Transverse colon (tissue), 4 donors: Measurements from ENCODE around the gene GLOD4. TPM values are rescaled to one million over a fixed set of nuclear protein-coding genes. Genes with fewer than 3 reads are reported as not detected.
"Not testable (repeated sequence)": the region's sequence is repeated elsewhere in the genome, so short reads cannot be mapped to it uniquely, and the experiment has no call there.

Source experiments
- DNase-seq: peaks from one replicate; pipeline ENCODE4 v3.0.0-alpha.2; 2019
- H3K27ac ChIP-seq, 4 donors: fragments of 200-600 bp; sonication (generic); 2 replicates each; pipeline ENCODE4 v1.5.1; 2016 to 2018; ENCODE audit warnings: inconsistent platforms in 4 of 4
- H3K27me3 ChIP-seq: fragments of 200-600 bp; sonication (generic); 2 replicates; pipeline ENCODE4 v1.5.1; 2017; ENCODE audit warnings: inconsistent platforms
- H3K36me3 ChIP-seq, 4 donors: fragments of 200-600 bp; sonication (generic); 2 replicates each; pipeline ENCODE4 v1.5.1; 2017 to 2019; ENCODE audit warnings: inconsistent platforms in 4 of 4
- H3K4me1 ChIP-seq, 4 donors: fragments of 200-600 bp; sonication (generic); 2 replicates each; pipeline ENCODE4 v1.5.1; 2017 to 2020; ENCODE audit warnings: inconsistent platforms in 4 of 4
- H3K4me3 ChIP-seq, 4 donors: fragments of 200-600 bp; sonication (generic); 1 replicate in 1 of 4; 2 replicates in 3 of 4; pipeline versions ENCODE4 v1.5.1 to v1.6.1; 2017 to 2019; ENCODE audit warnings: inconsistent platforms in 4 of 4
- H3K9me3 ChIP-seq, 2 donors: fragments of 200-600 bp; sonication (generic); 2 replicates each; pipeline ENCODE4 v1.5.1; 2017 to 2019; ENCODE audit warnings: inconsistent platforms in 2 of 2
- CTCF ChIP-seq, 5 experiments: fragments of 200-600 bp in 3 of 5; fragments of 450-650 bp in 2 of 5; sonication (generic) in 3 of 5; IDR thresholded peaks; 1 replicate in 2 of 5; 2 replicates in 3 of 5; pipeline ENCODE4 v1.5.1; 2016 to 2017; ENCODE audit warnings: antibody characterized with exemption in 5 of 5, inconsistent platforms in 3 of 5, mild to moderate bottlenecking in 2 of 5, moderate library complexity in 1 of 5
- EP300 ChIP-seq: sonication (generic); formaldehyde crosslinking; IDR thresholded peaks from one replicate; pipeline ENCODE4 v1.6.1; 2017; ENCODE audit warnings: antibody characterized with exemption, low read depth
- POLR2A ChIP-seq: fragments of 450-650 bp; IDR thresholded peaks from one replicate; pipeline ENCODE4 v1.6.1; 2016; ENCODE audit warnings: antibody characterized with exemption, mild to moderate bottlenecking, moderate library complexity
- POLR2AphosphoS5 ChIP-seq, 3 donors: sonication (generic); formaldehyde crosslinking; IDR thresholded peaks; one replicate each; pipeline ENCODE4 v1.6.1; 2016; ENCODE audit warnings: antibody characterized with exemption in 3 of 3
- WGBS, 2 donors: methylation state at CpG; one replicate each; pipeline ENCODE4 v1.1.5; 2018; ENCODE audit warnings: low coverage in 1 of 2; 5-methylcytosine and 5-hydroxymethylcytosine counted together
- in situ Hi-C, 4 donors: fragments of 200-750 bp; cut with MboI; loops; one replicate each; pipeline versions ENCODE4 v1.15.0 to v1.15.1; 2017; ENCODE audit warnings: low sequenced_read_pairs in 3 of 4, low pct_ligation_motif_present in 1 of 4, low pct_unique_long_range_greater_than_20kb in 1 of 4
- intact Hi-C: fragments of 100-400 bp; cut with DNase I; formaldehyde crosslinking; loops from one replicate; pipeline ENCODE4 v1.15.1; 2023; ENCODE audit warnings: low total_unique reads
- total RNA-seq, 4 donors: library from RNA; depleted of rRNA; stranded (reverse); fragments of >200 nt; gene quantifications; one replicate each; pipeline ENCODE4 v1.1.0, GENCODE V29; 2016

GLOD4 gene
- total RNA-seq, 4 donors from 2014 or later, result 65.5 to 124 (median 73.7) TPM

GRCh38 chr17:752002-752619 is 30.0 kb downstream of the GLOD4 start, which contains the start of gene GEMIN4:
Gene GEMIN4 (minus strand): TSS chr17:752264. CDS start chr17:752142, 122 bp downstream.
- no peaks in the 10 kb centered on the region for H3K9me3 ChIP-seq
- H3K36me3 ChIP-seq, result no peaks in the 10 kb centered on the region
- 0% methylated on average over 34 of the region's 87 CpGs; no CpG with 5 or more reads in 1 of the 2 donors for WGBS, 2 donors
- peak within 1 kb of the TSS; percentile 82 to 88 (median 84) for H3K27ac ChIP-seq
- H3K4me3 ChIP-seq, result peak within 1 kb of the TSS; percentile 64 to 91 (median 80)
- intact Hi-C loops, result no loop called here
- H3K4me1 ChIP-seq, result peaks cover 7 to 22% (median 16%) of the 10 kb centered on the region in 4 donors
- in situ Hi-C loops, result no loop called here
- no peaks in the 10 kb centered on the region for H3K27me3 ChIP-seq
- peak; percentile 80 to 86 (median 86) for TF ChIP-seq POLR2AphosphoS5 (IDR thresholded peaks at IDR 0.05)
- peak; percentile 91 to 98 (median 94) for TF ChIP-seq CTCF (IDR thresholded peaks at IDR 0.05)
- peak; percentile 65 for TF ChIP-seq POLR2A
- TF ChIP-seq EP300, result no peak
- DNase-seq, result peak; percentile 95

GRCh38 chr17:751269-752001 is 30.6 kb downstream of the GLOD4 start:
- Histone ChIP-seq H3K4me3 (peak overlapping the region; percentile 64 to 91 (median 80)), H3K27ac (peak overlapping the region; percentile 82 to 88 (median 84)), H3K27me3 (no peaks in the 10 kb centered on the region), H3K9me3 (no peaks in the 10 kb centered on the region), H3K36me3 (peaks cover 0 to 4% (median 0%) of the 10 kb centered on the region in 4 donors), H3K4me1 (peaks cover 7 to 22% (median 16%) of the 10 kb centered on the region in 4 donors)
- TF ChIP-seq CTCF (IDR thresholded peaks at IDR 0.05) (no peak), EP300 (no peak), POLR2A (no peak), POLR2AphosphoS5 (IDR thresholded peaks at IDR 0.05) (no peak)
- 3% methylated on average over 29 of the region's 49 CpGs; no CpG with 5 or more reads in 1 of the 2 donors for WGBS, 2 donors
- peak; percentile 49 for DNase-seq
- in situ Hi-C loops (no loop called here), intact Hi-C loops (no loop called here)

GRCh38 chr17:750431-751037 is 31.5 kb downstream of the GLOD4 start:
- WGBS, 2 donors, result 40 to 47% methylated on average over 1 to 8 of the region's 8 CpGs
- no peak for DNase-seq
- intact Hi-C loops (no loop called here), in situ Hi-C loops (no loop called here)
- peaks cover 7 to 22% (median 16%) of the 10 kb centered on the region in 4 donors for H3K4me1 ChIP-seq
- TF ChIP-seq POLR2A (no peak), POLR2AphosphoS5 (IDR thresholded peaks at IDR 0.05) (no peak), CTCF (IDR thresholded peaks at IDR 0.05) (no peak), EP300 (no peak)
- H3K27me3 ChIP-seq, result no peaks in the 10 kb centered on the region
- peak overlapping the region in 2 of 4 donors; percentile 88 to 91 for H3K4me3 ChIP-seq
- peaks cover 0 to 9% (median 0%) of the 10 kb centered on the region in 4 donors for H3K36me3 ChIP-seq
- H3K27ac ChIP-seq, result peak overlapping the region in 1 of 4 donors; percentile 82
- H3K9me3 ChIP-seq, result no peaks in the 10 kb centered on the region

GRCh38 chr17:749359-749758 is 32.7 kb downstream of the GLOD4 start:
- H3K27ac ChIP-seq, H3K4me3 ChIP-seq, in situ Hi-C loops, H3K9me3 ChIP-seq, H3K27me3 ChIP-seq, DNase-seq, intact Hi-C loops, H3K36me3 ChIP-seq: not testable (repeated sequence)
- H3K4me1 ChIP-seq, result peaks cover 7 to 22% (median 16%) of the 10 kb centered on the region in 4 donors
- 67 to 76% methylated on average over 3 to 7 of the region's 7 CpGs for WGBS, 2 donors

- in situ Hi-C loops, intact Hi-C loops: not testable (repeated sequence)
Observed at GRCh38 chr17:748604-749003, 33.5 kb downstream of the GLOD4 start.

More at GRCh38 chr17:748604-749003, 33.5 kb downstream of the GLOD4 start:
- not testable (repeated sequence) for H3K27ac ChIP-seq, DNase-seq, H3K36me3 ChIP-seq, H3K9me3 ChIP-seq, H3K27me3 ChIP-seq, H3K4me3 ChIP-seq
- WGBS, 2 donors, result 94 to 100% methylated on average over 1 to 4 of the region's 4 CpGs
- H3K4me1 ChIP-seq, result peaks cover 7 to 22% (median 16%) of the 10 kb centered on the region in 4 donors
